Activated CD8-positive, alpha-beta T cell treated with anti-CD3 and anti-CD28 coated beads for 36 hours (primary cell): ENCODE data around the gene GOT2. TPM values are rescaled to one million over a fixed set of nuclear protein-coding genes. Genes with fewer than 3 reads are reported as not detected.

Experiments
- ATAC-seq: fragments of 200-7000 bp; cut with Tn5 transposase; one replicate; pipeline ENCODE4 v1.10.0; 2021; ENCODE audit warnings: mild to moderate bottlenecking, moderate library complexity
- CTCF ChIA-PET: fragments of 350-600 bp; sonication (Branson Sonifier 250); formaldehyde crosslinking; loops from one replicate; lab custom pipeline; 2021; ENCODE audit warnings: antibody characterized with exemption; lab: Charles Lee
- POLR2A ChIA-PET: fragments of 350-600 bp; sonication (Branson Sonifier 250); formaldehyde crosslinking; loops from one replicate; lab custom pipeline; 2021; ENCODE audit warnings: antibody characterized with exemption; lab: Charles Lee
- DNase-seq: peaks from one replicate; pipeline ENCODE4 v3.0.0-alpha.2; 2020
- H3K27ac Mint-ChIP-seq: one replicate; pipeline ENCODE4 v1.8.0; 2021; ENCODE audit warnings: mild to moderate bottlenecking, mixed read lengths
- H3K27me3 Mint-ChIP-seq: one replicate; pipeline ENCODE4 v1.8.0; 2021; ENCODE audit warnings: mixed read lengths
- H3K36me3 Mint-ChIP-seq: one replicate; pipeline ENCODE4 v1.8.0; 2021; ENCODE audit warnings: low read depth, mixed read lengths
- H3K4me1 Mint-ChIP-seq: one replicate; pipeline ENCODE4 v1.8.0; 2021; ENCODE audit warnings: low read depth, mixed read lengths
- H3K4me3 Mint-ChIP-seq: one replicate; pipeline ENCODE4 v1.8.0; 2021; ENCODE audit warnings: mild to moderate bottlenecking, moderate library complexity, mixed read lengths
- H3K9me3 Mint-ChIP-seq: one replicate; pipeline ENCODE4 v1.8.0; 2021; ENCODE audit warnings: mixed read lengths
- CTCF ChIP-seq: fragments of 200-600 bp; IDR thresholded peaks from one replicate; pipeline ENCODE4 v1.8.0; 2022; ENCODE audit warnings: antibody characterized with exemption, mild to moderate bottlenecking
- intact Hi-C: fragments of 100-400 bp; cut with micrococcal nuclease; formaldehyde crosslinking; loops from one replicate; pipeline ENCODE4 v1.10.0; 2022
- total RNA-seq, 2 experiments: library from RNA; stranded (reverse); gene quantifications; one replicate each; pipeline ENCODE4 v1.2.3, GENCODE V29; 2021

Gene GOT2
- total RNA-seq, 2 experiments from 2014 or later: 159 to 166 TPM

GRCh38 chr16:58727028-58727781 lies 6.9 kb downstream of the GOT2 start:
- CTCF ChIA-PET: interaction anchor here (4.2 kb wide), 1 partner anchor 29 kb away, joined by 19 read pairs; no protein-coding TSS in a partner anchor
- Mint-ChIP-seq H3K27ac (no peak overlapping the region), H3K4me1 (peaks cover 32% of the 10 kb centered on the region), H3K36me3 (peaks cover 27% of the 10 kb centered on the region), H3K27me3 (no peaks in the 10 kb centered on the region), H3K9me3 (no peaks in the 10 kb centered on the region), H3K4me3 (no peak overlapping the region)
- POLR2A ChIA-PET: interaction anchor here (0.6 to 0.7 kb wide), 2 partner anchors 43 to 297 kb away, joined by 3 read pairs; partner anchors contain the start of gene SLC38A7
- intact Hi-C loops: no loop called here
- ATAC-seq (no peak), DNase-seq (no peak)
- TF ChIP-seq CTCF: no peak

- DNase-seq: no peak
- ChIA-PET POLR2A (interaction anchor here (0.7 kb wide), 1 partner anchor 42 kb away, joined by 3 read pairs; no protein-coding TSS in a partner anchor), CTCF (interaction anchor here (1.3 to 4.2 kb wide), 2 partner anchors 11 to 33 kb away, joined by 3 to 19 read pairs; no protein-coding TSS in a partner anchor)
- Mint-ChIP-seq H3K9me3 (no peaks in the 10 kb centered on the region), H3K4me1 (peaks cover 5% of the 10 kb centered on the region), H3K36me3 (peaks cover 28% of the 10 kb centered on the region), H3K27me3 (no peaks in the 10 kb centered on the region), H3K27ac (no peak overlapping the region), H3K4me3 (no peak overlapping the region)
- intact Hi-C loops: no loop called here
- no peak for TF ChIP-seq CTCF
- ATAC-seq: no peak
Observed at GRCh38 chr16:58723109-58723508, 11.0 kb downstream of the GOT2 start.

GRCh38 chr16:58717994-58718393 lies 16.1 kb downstream of the GOT2 start:
- no peaks in the 10 kb centered on the region for H3K4me1 Mint-ChIP-seq
- H3K27ac Mint-ChIP-seq: no peak overlapping the region
- DNase-seq: no peak
- H3K9me3 Mint-ChIP-seq: no peaks in the 10 kb centered on the region
- ChIA-PET CTCF (interaction anchor here (1.7 to 2.1 kb wide), 2 partner anchors 13 to 38 kb away, joined by 6 to 9 read pairs; no protein-coding TSS in a partner anchor), POLR2A (interaction anchor here (1.2 kb wide), 1 partner anchor 8 kb away, joined by 3 read pairs; no protein-coding TSS in a partner anchor)
- TF ChIP-seq CTCF: no peak
- intact Hi-C loops: no loop called here
- H3K36me3 Mint-ChIP-seq: peaks cover 52% of the 10 kb centered on the region
- ATAC-seq: no peak
- no peaks in the 10 kb centered on the region for H3K27me3 Mint-ChIP-seq
- no peak overlapping the region for H3K4me3 Mint-ChIP-seq

GRCh38 chr16:58716468-58716867 lies 17.6 kb downstream of the GOT2 start:
- no peak for DNase-seq
- ATAC-seq: no peak
- no peaks in the 10 kb centered on the region for H3K27me3 Mint-ChIP-seq
- H3K36me3 Mint-ChIP-seq: peaks cover 59% of the 10 kb centered on the region
- no peak overlapping the region for H3K4me3 Mint-ChIP-seq
- no peaks in the 10 kb centered on the region for H3K4me1 Mint-ChIP-seq
- H3K27ac Mint-ChIP-seq: no peak overlapping the region
- TF ChIP-seq CTCF: no peak
- H3K9me3 Mint-ChIP-seq: no peaks in the 10 kb centered on the region
- CTCF ChIA-PET: interaction anchor here (1.2 kb wide), 1 partner anchor 15 kb away, joined by 3 read pairs; no protein-coding TSS in a partner anchor
- POLR2A ChIA-PET: no interaction called here
- intact Hi-C loops: no loop called here

GRCh38 chr16:58713742-58714141 lies 20.4 kb downstream of the GOT2 start:
- POLR2A ChIA-PET: interaction anchor here (1.2 kb wide), 1 partner anchor 12 kb away, joined by 3 read pairs; no protein-coding TSS in a partner anchor
- CTCF ChIA-PET: interaction anchor here (1.4 kb wide), 1 partner anchor 14 kb away, joined by 3 read pairs; no protein-coding TSS in a partner anchor
- no peak for ATAC-seq
- H3K27me3 Mint-ChIP-seq: no peaks in the 10 kb centered on the region
- H3K9me3 Mint-ChIP-seq: no peaks in the 10 kb centered on the region
- peaks cover 59% of the 10 kb centered on the region for H3K36me3 Mint-ChIP-seq
- no peak overlapping the region for H3K27ac Mint-ChIP-seq
- no peak overlapping the region for H3K4me3 Mint-ChIP-seq
- no peak for DNase-seq
- intact Hi-C loops: no loop called here
- H3K4me1 Mint-ChIP-seq: no peaks in the 10 kb centered on the region
- TF ChIP-seq CTCF: no peak
